Gastroesophageal sphincter (tissue), 3 donors: ENCODE results near the gene GSTO2.
"Not testable (repeated sequence)": the region's sequence is repeated elsewhere in the genome, so short reads cannot be mapped to it uniquely, and the experiment has no call there.

Source experiments
- EP300 ChIP-seq: sonication (generic); formaldehyde crosslinking; IDR thresholded peaks from one replicate; pipeline ENCODE4 v1.6.1; 2017; ENCODE audit warnings: antibody characterized with exemption, mild to moderate bottlenecking
- POLR2A ChIP-seq, 2 donors: fragments of 450-650 bp; IDR thresholded peaks; one replicate each; pipeline ENCODE4 v1.6.1; 2017; ENCODE audit warnings: antibody characterized with exemption in 2 of 2, mild to moderate bottlenecking in 2 of 2, moderate library complexity in 1 of 2
- TF ChIP-seq, protein P1 (sequence below), 4 experiments: fragments of 200-600 bp in 2 of 4; fragments of 450-650 bp in 2 of 4; sonication (generic) in 1 of 4; IDR thresholded peaks; one replicate each; pipeline ENCODE4 v1.5.1; 2017 to 2019; ENCODE audit warnings: antibody characterized with exemption in 4 of 4, mild to moderate bottlenecking in 2 of 4, moderate library complexity in 2 of 4

DNA sequence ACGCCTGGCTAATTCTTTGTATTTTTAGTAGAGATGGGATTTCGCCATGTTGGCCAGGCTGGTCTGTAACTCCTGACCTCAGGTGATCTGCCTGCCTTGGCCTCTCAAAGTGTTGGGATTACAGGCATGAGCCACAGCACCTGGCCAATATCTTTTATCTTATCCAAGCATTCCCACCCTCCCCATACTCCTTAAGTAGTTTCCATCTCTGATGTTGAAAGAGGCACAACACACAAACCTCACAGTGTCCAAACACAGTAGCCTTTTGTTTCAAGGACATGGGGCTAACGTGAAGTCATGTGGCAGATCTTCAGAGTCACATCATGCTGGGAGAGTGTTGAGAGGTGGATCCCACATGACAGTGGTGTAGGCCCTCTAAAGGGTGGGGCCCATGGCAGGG is 26.0 kb upstream of the GSTO2 start:
- TF ChIP-seq, protein P1, sequence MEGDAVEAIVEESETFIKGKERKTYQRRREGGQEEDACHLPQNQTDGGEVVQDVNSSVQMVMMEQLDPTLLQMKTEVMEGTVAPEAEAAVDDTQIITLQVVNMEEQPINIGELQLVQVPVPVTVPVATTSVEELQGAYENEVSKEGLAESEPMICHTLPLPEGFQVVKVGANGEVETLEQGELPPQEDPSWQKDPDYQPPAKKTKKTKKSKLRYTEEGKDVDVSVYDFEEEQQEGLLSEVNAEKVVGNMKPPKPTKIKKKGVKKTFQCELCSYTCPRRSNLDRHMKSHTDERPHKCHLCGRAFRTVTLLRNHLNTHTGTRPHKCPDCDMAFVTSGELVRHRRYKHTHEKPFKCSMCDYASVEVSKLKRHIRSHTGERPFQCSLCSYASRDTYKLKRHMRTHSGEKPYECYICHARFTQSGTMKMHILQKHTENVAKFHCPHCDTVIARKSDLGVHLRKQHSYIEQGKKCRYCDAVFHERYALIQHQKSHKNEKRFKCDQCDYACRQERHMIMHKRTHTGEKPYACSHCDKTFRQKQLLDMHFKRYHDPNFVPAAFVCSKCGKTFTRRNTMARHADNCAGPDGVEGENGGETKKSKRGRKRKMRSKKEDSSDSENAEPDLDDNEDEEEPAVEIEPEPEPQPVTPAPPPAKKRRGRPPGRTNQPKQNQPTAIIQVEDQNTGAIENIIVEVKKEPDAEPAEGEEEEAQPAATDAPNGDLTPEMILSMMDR (IDR thresholded peaks at IDR 0.05): not testable (repeated sequence)
- TF ChIP-seq EP300; POLR2A (IDR thresholded peaks at IDR 0.05): not testable (repeated sequence)
